Measurements from ENCODE around the gene JSRP1. TPM values are rescaled to one million over a fixed set of nuclear protein-coding genes. Genes with fewer than 3 reads are reported as not detected.

JSRP1 gene
- polyA plus RNA-seq, 1 of the 3 experiments (the other 2 are of a cell fraction) = 0.76 TPM

DNA sequence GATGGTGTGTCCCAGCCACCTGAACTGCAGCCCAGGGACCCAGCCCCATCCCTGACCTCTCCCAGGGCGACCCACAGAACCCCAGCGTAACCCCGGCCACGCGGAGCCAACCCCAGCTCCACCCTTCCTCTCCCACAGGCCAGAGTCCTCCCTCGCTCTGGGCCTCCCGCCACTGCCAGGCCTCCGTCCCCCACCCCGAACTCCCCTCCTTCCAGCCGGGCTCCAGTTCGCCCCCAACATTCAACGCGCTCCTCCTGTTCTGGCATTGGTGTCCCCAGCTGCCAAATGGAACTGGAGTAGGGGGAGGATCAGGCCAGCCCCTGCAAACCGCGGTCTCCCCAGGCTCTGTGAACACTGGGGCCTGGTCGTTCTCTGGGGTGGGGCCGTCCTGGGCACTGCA lies 44.3 kb upstream of the JSRP1 start:
- H3K4me2 ChIP-seq = no peak overlapping the region
- H3K9me3 ChIP-seq = no peaks in the 10 kb centered on the region
- H3K4me3 ChIP-seq (ENCODE audit: low read depth in 2 of 2, low read length in 1 of 2) = no peak overlapping the region
- H3K27ac ChIP-seq (ENCODE audit: low read depth in 2 of 2, low read length in 1 of 2) = no peak overlapping the region
- H3K4me1 ChIP-seq (ENCODE audit: control insufficient read depth in 1 of 2, insufficient read depth in 2 of 2, low read depth in 1 of 2, low read length in 1 of 2) = peaks cover 0 to 5% of the 10 kb centered on the region in 2 experiments; a peak in 1 of 4 replicates
- no peaks in the 10 kb centered on the region for H3K36me3 ChIP-seq (replicated peaks in 1 of 2; ENCODE audit: control insufficient read depth in 1 of 2, insufficient read depth in 2 of 2, low read length in 1 of 2)
- H4K20me1 ChIP-seq (ENCODE audit: insufficient read depth) = no peaks in the 10 kb centered on the region; the same call in 1 of the 2 replicates
- H3K9me2 ChIP-seq = no peaks in the 10 kb centered on the region
- CTCF ChIA-PET = no interaction called here
- peaks cover 8% of the 10 kb centered on the region for H3F3A ChIP-seq (replicated peaks; ENCODE audit: insufficient read depth)
- DNase-seq = no peak
- POLR2A ChIA-PET = no interaction called here
- H3K9ac ChIP-seq = no peak overlapping the region
- TF ChIP-seq, protein P1, sequence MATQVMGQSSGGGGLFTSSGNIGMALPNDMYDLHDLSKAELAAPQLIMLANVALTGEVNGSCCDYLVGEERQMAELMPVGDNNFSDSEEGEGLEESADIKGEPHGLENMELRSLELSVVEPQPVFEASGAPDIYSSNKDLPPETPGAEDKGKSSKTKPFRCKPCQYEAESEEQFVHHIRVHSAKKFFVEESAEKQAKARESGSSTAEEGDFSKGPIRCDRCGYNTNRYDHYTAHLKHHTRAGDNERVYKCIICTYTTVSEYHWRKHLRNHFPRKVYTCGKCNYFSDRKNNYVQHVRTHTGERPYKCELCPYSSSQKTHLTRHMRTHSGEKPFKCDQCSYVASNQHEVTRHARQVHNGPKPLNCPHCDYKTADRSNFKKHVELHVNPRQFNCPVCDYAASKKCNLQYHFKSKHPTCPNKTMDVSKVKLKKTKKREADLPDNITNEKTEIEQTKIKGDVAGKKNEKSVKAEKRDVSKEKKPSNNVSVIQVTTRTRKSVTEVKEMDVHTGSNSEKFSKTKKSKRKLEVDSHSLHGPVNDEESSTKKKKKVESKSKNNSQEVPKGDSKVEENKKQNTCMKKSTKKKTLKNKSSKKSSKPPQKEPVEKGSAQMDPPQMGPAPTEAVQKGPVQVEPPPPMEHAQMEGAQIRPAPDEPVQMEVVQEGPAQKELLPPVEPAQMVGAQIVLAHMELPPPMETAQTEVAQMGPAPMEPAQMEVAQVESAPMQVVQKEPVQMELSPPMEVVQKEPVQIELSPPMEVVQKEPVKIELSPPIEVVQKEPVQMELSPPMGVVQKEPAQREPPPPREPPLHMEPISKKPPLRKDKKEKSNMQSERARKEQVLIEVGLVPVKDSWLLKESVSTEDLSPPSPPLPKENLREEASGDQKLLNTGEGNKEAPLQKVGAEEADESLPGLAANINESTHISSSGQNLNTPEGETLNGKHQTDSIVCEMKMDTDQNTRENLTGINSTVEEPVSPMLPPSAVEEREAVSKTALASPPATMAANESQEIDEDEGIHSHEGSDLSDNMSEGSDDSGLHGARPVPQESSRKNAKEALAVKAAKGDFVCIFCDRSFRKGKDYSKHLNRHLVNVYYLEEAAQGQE (IDR thresholded peaks at IDR 0.05; ENCODE audit: low read depth, low read length) = no peak
- TF ChIP-seq MEF2A (IDR thresholded peaks at IDR 0.05; ENCODE audit: borderline replicate concordance, low read depth) (no peak), JUND (IDR thresholded peaks at IDR 0.05) (no peak), FOSL2 (IDR thresholded peaks at IDR 0.05; ENCODE audit: borderline replicate concordance, low read depth) (no peak), POLR2AphosphoS5 (IDR thresholded peaks at IDR 0.05; ENCODE audit: low read depth, low read length) (no peak), TCF12 (IDR thresholded peaks at IDR 0.05) (no peak), USF2 (IDR thresholded peaks at IDR 0.05; ENCODE audit: borderline replicate concordance, low read depth, low read length) (no peak), NFIC (IDR thresholded peaks at IDR 0.05; ENCODE audit: borderline replicate concordance) (no peak), FOXJ3 (CRISPR knock-in tag; IDR thresholded peaks at IDR 0.05) (no peak), ELF1 (IDR thresholded peaks at IDR 0.05) (no peak), RAD21 (IDR thresholded peaks at IDR 0.05; ENCODE audit: low read length) (no peak), YY1 (IDR thresholded peaks at IDR 0.05; ENCODE audit: low read depth) (no peak), GABPA (IDR thresholded peaks at IDR 0.05; ENCODE audit: low read depth) (no peak), TAF1 (IDR thresholded peaks at IDR 0.05; ENCODE audit: borderline replicate concordance, low read depth, low read length) (no peak), NRF1 (IDR thresholded peaks at IDR 0.05; ENCODE audit: low read depth, low read length) (no peak), GATA2 (CRISPR knock-in tag; IDR thresholded peaks at IDR 0.05) (no peak)
- TF ChIP-seq, protein P2, sequence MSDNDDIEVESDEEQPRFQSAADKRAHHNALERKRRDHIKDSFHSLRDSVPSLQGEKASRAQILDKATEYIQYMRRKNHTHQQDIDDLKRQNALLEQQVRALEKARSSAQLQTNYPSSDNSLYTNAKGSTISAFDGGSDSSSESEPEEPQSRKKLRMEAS (IDR thresholded peaks at IDR 0.05; ENCODE audit: low read depth) = no peak
- TF ChIP-seq, protein P3, sequence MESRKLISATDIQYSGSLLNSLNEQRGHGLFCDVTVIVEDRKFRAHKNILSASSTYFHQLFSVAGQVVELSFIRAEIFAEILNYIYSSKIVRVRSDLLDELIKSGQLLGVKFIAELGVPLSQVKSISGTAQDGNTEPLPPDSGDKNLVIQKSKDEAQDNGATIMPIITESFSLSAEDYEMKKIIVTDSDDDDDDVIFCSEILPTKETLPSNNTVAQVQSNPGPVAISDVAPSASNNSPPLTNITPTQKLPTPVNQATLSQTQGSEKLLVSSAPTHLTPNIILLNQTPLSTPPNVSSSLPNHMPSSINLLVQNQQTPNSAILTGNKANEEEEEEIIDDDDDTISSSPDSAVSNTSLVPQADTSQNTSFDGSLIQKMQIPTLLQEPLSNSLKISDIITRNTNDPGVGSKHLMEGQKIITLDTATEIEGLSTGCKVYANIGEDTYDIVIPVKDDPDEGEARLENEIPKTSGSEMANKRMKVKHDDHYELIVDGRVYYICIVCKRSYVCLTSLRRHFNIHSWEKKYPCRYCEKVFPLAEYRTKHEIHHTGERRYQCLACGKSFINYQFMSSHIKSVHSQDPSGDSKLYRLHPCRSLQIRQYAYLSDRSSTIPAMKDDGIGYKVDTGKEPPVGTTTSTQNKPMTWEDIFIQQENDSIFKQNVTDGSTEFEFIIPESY (IDR thresholded peaks at IDR 0.05; ENCODE audit: borderline replicate concordance, low read depth) = no peak
- H3K79me2 ChIP-seq (ENCODE audit: insufficient read depth) = no peaks in the 10 kb centered on the region
- H3K27me3 ChIP-seq (ENCODE audit: insufficient read depth) = no peaks in the 10 kb centered on the region
- 88% methylated on average over 17 of the region's 17 CpGs for WGBS (ENCODE audit: low lambda C conversion rate)
- H2AFZ ChIP-seq (ENCODE audit: low read depth) = no peak overlapping the region
